Peyer's patch (tissue), 4 donors: ENCODE data around the gene TLR1. TPM values are rescaled to one million over a fixed set of nuclear protein-coding genes. Genes with fewer than 3 reads are reported as not detected.

Experiments used
- DNase-seq, 3 donors: peaks; one replicate each; pipeline ENCODE4 v3.0.0-alpha.2; 2017 to 2019
- H3K27ac ChIP-seq, 4 donors: fragments of 200-600 bp; sonication (generic); one replicate each; pipeline ENCODE4 v1.5.1; 2016 to 2019
- H3K27me3 ChIP-seq, 2 donors: fragments of 200-600 bp; sonication (generic); one replicate each; pipeline ENCODE4 v1.5.1; 2019
- H3K36me3 ChIP-seq, 3 donors: fragments of 200-600 bp; sonication (generic); one replicate each; pipeline ENCODE4 v1.5.1; 2016 to 2019
- H3K4me1 ChIP-seq, 4 donors: fragments of 200-600 bp; sonication (generic); one replicate each; pipeline ENCODE4 v1.5.1; 2016 to 2019
- H3K4me3 ChIP-seq, 4 donors: fragments of 200-600 bp; sonication (generic); 1 replicate in 3 of 4; 2 replicates in 1 of 4; pipeline ENCODE4 v1.5.1; 2016 to 2019; ENCODE audit warnings: mild to moderate bottlenecking in 1 of 4
- H3K9me3 ChIP-seq, 4 donors: fragments of 200-600 bp; sonication (generic); one replicate each; pipeline ENCODE4 v1.5.1; 2016 to 2019; ENCODE audit warnings: mild to moderate bottlenecking in 1 of 4
- CTCF ChIP-seq, 6 experiments: fragments of 450-650 bp in 4 of 6; fragments of 200-600 bp in 2 of 6; sonication (generic) in 1 of 6; IDR thresholded peaks; one replicate each; pipeline ENCODE4 v1.5.1; 2017 to 2019; ENCODE audit warnings: antibody characterized with exemption in 6 of 6, mild to moderate bottlenecking in 3 of 6, moderate library complexity in 1 of 6
- POLR2A ChIP-seq, 2 donors: fragments of 450-650 bp; IDR thresholded peaks; one replicate each; pipeline ENCODE4 v1.5.1; 2017; ENCODE audit warnings: antibody characterized with exemption in 2 of 2, mild to moderate bottlenecking in 2 of 2, moderate library complexity in 2 of 2
- total RNA-seq, 4 donors: library from RNA; depleted of rRNA; stranded (reverse); fragments of >200 nt; gene quantifications; one replicate each; pipeline ENCODE4 v1.1.0, GENCODE V29; 2016

Gene TLR1
- total RNA-seq, 4 donors from 2014 or later: 2.3 to 33.8 (median 8.5) TPM

GRCh38 chr4:38785041-38785790, 19.4 kb downstream of the TLR1 start:
- Histone ChIP-seq H3K27ac (no peak overlapping the region), H3K9me3 (no peaks in the 10 kb centered on the region), H3K27me3 (no peaks in the 10 kb centered on the region), H3K4me3 (no peak overlapping the region), H3K36me3 (no peaks in the 10 kb centered on the region), H3K4me1 (no peaks in the 10 kb centered on the region)
- DNase-seq: no peak
- TF ChIP-seq POLR2A (IDR thresholded peaks at IDR 0.05) (no peak), CTCF (IDR thresholded peaks at IDR 0.05) (no peak)

GRCh38 chr4:38784141-38784540, 20.4 kb downstream of the TLR1 start:
- H3K27me3 ChIP-seq: no peaks in the 10 kb centered on the region
- TF ChIP-seq CTCF (IDR thresholded peaks at IDR 0.05) (no peak), POLR2A (IDR thresholded peaks at IDR 0.05) (no peak)
- no peak overlapping the region for H3K4me3 ChIP-seq
- DNase-seq: no peak
- H3K27ac ChIP-seq: no peak overlapping the region
- no peaks in the 10 kb centered on the region for H3K9me3 ChIP-seq
- no peaks in the 10 kb centered on the region for H3K4me1 ChIP-seq
- no peaks in the 10 kb centered on the region for H3K36me3 ChIP-seq

GRCh38 chr4:38783109-38783460, 21.5 kb downstream of the TLR1 start:
- TF ChIP-seq POLR2A (IDR thresholded peaks at IDR 0.05): no peak
- TF ChIP-seq CTCF (IDR thresholded peaks at IDR 0.05): no peak
- Histone ChIP-seq H3K27me3 (no peaks in the 10 kb centered on the region), H3K4me1 (no peaks in the 10 kb centered on the region), H3K4me3 (no peak overlapping the region), H3K36me3 (no peaks in the 10 kb centered on the region), H3K27ac (no peak overlapping the region), H3K9me3 (no peaks in the 10 kb centered on the region)
- no peak for DNase-seq

GRCh38 chr4:38782452-38783108, 22.0 kb downstream of the TLR1 start, which contains the start of gene TLR10:
TLR10 (minus strand) TSS chr4:38782990; CDS start chr4:38775590, 7,400 bp downstream.
- Histone ChIP-seq H3K9me3 (no peaks in the 10 kb centered on the region), H3K36me3 (no peaks in the 10 kb centered on the region), H3K4me1 (no peaks in the 10 kb centered on the region), H3K27me3 (no peaks in the 10 kb centered on the region), H3K27ac (peak within 1 kb of the TSS in 2 of 4 donors; percentile 54 to 72), H3K4me3 (peak within 1 kb of the TSS in 2 of 4 donors; percentile 19 to 35)
- DNase-seq: peak in 2 of 3 donors; percentile 77 to 83
- TF ChIP-seq POLR2A (IDR thresholded peaks at IDR 0.05) (no peak), CTCF (IDR thresholded peaks at IDR 0.05) (peak; percentile 64 to 78 (median 70))

GRCh38 chr4:38781854-38782261, 22.7 kb downstream of the TLR1 start:
- Histone ChIP-seq H3K27me3 (no peaks in the 10 kb centered on the region), H3K27ac (peak overlapping the region in 2 of 4 donors; percentile 54 to 72), H3K36me3 (no peaks in the 10 kb centered on the region), H3K4me1 (no peaks in the 10 kb centered on the region), H3K4me3 (peak overlapping the region in 2 of 4 donors; percentile 19 to 35), H3K9me3 (no peaks in the 10 kb centered on the region)
- DNase-seq: peak in 1 of 3 donors; percentile 61
- TF ChIP-seq CTCF (IDR thresholded peaks at IDR 0.05): no peak
- TF ChIP-seq POLR2A (IDR thresholded peaks at IDR 0.05): no peak
